Measurements from ENCODE around the gene PTPRD.

Gene PTPRD

GRCh38 chr9:8800196-8800595 lies 1812.6 kb downstream of the PTPRD start:
- DNase-seq: no peak

DNA sequence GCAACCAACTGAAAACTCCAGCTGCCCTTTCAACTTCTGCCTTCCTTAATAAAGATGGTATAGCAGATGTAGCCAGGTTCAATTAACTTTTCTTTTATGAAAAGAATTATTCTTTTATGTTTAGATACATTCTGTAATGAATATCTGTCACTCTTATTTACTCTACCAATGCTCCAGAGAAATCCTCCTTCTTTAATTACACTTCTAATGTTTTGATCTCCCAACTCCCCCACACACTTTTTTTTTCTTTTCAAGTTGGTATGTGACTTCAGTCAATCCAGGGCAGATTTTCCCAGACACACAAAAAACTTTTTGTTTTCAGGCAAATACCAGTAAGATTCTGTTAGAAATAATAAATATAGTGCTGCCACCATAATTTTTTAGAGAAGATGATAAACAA lies 1813.2 kb downstream of the PTPRD start:
- no peak for DNase-seq

DNA sequence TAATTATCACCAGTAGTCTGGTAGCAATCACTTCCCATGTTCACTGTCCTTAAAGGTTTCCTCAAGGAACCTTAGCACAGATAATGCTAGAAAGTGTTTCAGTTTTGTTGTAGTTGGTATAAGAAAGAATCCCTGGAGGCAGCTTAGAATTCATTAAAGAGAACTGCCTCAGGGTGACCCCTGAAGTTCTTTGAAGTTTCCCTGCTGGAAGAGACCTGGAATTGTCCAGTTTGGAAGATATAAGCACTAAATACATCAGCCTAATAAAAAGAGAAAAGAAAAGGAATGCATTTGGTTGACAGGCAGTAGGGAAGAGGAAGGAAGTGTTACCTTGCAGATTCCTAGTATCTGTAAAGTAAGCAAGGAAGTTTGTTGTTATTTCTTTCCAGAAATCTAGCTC lies 1813.6 kb downstream of the PTPRD start:
- DNase-seq: no peak

DNA sequence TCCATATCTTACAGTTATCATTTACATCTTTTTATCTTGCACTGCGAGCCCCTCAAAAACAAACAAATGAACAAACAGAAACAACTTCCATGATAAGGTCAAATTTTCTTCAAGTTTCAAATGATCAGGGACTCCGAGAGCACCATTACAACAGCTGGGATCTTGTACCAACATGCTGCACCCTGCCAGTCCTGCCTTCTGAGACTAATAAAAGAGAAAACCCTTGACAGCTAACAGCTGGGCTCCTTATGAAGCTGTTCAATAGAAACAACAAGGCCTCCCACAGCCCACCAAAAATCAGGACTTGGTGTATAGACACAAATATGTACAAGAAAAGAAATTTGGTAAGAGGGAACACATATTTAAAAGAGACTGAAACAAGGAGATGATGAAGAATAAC lies 1828.0 kb downstream of the PTPRD start:
- DNase-seq: no peak

DNA sequence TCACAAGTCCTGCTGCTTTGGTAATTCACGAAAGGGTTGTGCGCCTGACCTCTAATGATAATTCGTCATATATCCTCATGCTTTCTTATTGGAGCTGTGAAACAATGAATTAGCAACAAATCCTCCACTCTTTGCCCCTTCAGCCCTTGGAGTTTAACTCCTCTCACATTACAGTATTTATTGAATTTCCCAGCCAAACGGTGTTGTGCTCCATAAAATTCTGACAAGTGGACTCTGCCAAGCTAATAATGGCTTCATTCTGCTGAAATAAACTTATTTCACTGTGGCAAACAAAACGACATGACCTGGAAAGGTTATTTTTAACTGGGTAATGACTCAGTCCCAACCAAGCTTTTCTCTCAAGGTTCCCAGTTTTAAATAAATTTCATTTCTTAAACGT lies 1828.9 kb downstream of the PTPRD start:
- DNase-seq: no peak

GRCh38 chr9:8782237-8782636 lies 1830.6 kb downstream of the PTPRD start:
- DNase-seq: no peak

GRCh38 chr9:8781458-8781857 lies 1831.3 kb downstream of the PTPRD start:
- DNase-seq: no peak

DNA sequence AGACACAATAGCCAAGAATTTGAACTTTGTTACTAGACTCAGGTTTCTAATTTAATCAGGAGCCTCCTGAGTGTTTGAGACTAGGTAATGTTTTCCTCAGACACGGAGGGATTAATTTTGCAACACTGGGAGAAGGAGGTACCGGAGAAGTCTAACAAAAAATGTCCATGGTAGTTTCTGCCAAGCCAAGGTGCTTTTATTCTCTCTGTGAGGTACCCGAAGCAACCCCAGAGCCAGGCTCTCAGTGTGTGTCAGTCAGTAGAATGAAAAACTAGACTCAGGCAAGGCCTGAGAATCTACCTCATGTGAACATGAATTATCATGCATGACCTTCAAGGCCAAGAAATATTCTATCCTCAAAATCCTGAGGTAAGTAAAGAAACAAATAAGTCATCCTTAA lies 1832.4 kb downstream of the PTPRD start:
- no peak for DNase-seq

GRCh38 chr9:8779478-8779877 lies 1833.3 kb downstream of the PTPRD start:
- DNase-seq: no peak

GRCh38 chr9:8778356-8778755 lies 1834.4 kb downstream of the PTPRD start:
- DNase-seq: no peak

GRCh38 chr9:8772302-8772701 lies 1840.5 kb downstream of the PTPRD start:
- no peak for DNase-seq

GRCh38 chr9:8769153-8769552 lies 1843.6 kb downstream of the PTPRD start:
- DNase-seq: no peak

DNA sequence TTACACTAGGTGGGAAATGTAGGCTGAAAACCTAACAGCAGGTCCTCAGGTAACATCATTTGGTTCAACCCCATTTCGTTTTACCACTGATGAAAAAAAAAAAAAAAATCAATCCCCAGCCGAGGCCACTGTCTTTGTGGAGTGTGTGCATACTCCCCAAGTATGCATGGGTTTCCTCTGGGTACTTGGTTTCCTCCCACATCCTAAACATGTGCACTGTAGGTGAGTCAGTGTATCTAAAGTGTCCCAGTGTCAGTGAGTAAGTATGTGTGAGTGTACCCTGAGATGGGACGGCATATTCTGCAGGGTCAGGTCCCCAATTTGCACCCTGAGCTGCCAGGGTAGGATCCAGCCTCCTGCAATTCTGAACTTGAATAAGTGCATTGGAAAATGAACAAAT lies 1846.7 kb downstream of the PTPRD start:
- no peak for DNase-seq

GRCh38 chr9:8764051-8764450 lies 1848.8 kb downstream of the PTPRD start:
- no peak for DNase-seq

- no peak for DNase-seq
These were observed 1850.2 kb downstream of the PTPRD start for GRCh38 chr9:8762479-8763085.

GRCh38 chr9:8760000-8760767 lies 1852.6 kb downstream of the PTPRD start:
- DNase-seq: no peak

GRCh38 chr9:8757881-8758280 lies 1854.9 kb downstream of the PTPRD start:
- DNase-seq: no peak

GRCh38 chr9:8754751-8755150 lies 1858.1 kb downstream of the PTPRD start:
- no peak for DNase-seq

- no peak for DNase-seq
These were observed 1861.3 kb downstream of the PTPRD start for GRCh38 chr9:8751406-8751930.

DNA sequence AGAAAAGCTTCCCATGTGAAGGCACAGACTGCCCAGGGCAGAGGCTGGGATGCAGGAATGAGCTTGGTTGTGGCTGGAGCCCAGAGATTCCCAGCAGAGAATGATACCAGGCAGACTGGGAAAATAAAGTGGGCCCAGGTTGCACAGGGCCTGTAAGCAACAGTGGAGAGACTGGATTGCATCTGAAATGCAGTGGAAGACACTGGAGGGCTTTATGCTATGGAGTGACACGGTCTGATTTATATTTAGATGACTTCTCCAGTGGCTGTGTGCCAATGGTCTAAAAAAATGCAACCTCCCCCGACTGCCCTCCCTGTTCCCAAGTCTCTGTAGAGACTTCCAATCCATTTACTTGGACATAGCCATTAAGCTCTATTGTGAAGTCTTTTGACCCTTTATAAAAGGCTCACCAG lies 1862.2 kb downstream of the PTPRD start:
- no peak for DNase-seq

- DNase-seq: no peak
These were observed 1867.5 kb downstream of the PTPRD start for GRCh38 chr9:8745347-8745746.

DNA sequence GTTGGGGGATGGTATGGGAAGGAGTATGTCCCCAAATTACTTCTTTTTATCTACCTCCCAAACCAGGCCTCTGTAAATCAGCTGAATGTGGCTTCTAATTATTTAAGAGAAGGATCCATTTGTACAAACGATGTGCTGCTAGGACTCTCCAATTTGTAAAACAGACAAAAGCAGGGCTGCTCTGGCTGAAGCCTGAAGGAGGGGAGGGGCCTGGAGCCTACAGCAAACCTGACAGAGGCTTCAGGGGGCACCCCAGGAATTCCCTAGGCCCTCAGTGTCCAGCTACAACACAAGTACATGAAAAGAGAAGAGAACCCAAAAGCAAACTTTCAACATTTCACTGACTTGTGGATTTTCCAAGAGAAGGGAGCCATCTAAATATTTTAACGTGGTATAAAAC lies 1873.9 kb downstream of the PTPRD start:
- no peak for DNase-seq

GRCh38 chr9:8736805-8737204 lies 1876.0 kb downstream of the PTPRD start:
- no peak for DNase-seq

DNA sequence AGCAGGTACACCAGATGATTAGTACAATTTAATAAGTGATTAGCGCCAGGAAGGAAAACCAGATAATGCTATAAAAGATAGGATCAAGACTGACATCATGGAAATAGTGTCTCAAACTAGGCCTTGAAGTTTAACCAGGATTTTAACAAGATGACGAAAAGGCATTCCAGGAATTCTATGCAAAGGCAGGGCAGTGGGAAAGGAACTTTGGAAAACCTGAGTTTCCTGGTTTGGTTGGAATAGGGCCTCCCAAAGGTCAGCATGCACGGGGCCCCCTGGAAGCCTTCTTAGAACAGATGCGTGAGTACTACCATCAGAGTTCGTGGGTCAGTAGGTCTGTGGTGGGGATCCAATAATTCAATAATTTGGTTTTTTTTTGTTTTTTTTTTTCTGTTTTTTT lies 1878.0 kb downstream of the PTPRD start:
- no peak for DNase-seq

Data from CD4-positive, alpha-beta T cell treated with Interleukin-6 for 4 hours (primary cell).